ENCODE results near the gene SLC35F3.
A peak's percentile ranks its signal among the peaks of the same experiment; 100 is the strongest.

DNA sequence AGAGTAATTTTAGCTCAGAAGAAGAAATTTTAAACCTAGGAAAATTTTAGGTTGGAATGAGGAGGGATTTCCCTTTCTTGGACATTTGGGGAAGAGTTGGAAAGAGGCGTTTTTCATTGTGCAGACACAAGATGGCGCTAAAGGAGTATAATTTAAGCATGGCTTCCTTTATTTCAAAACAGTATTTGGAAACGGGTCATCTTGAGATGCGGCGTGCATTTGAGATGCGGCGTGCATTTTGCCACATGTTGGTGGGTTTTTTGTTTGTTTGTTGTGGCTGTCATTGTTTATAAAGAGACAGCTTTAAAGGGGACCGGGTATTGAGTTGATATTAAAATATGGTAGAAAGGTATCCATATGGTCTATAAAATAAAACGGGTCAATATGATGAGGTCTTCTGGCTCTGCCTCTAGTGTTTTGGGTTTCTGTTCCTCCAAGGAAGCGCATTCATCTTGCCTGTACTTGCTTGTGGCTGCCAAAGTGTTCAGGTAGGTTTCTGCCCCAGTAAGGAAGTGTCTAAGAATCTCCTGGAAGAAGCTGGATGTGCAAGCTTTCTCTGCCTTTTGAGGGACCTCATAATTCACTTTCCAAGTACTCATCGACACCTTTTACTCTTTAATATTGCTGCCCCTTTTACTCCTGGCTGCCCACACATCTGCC, 210.3 kb downstream of the SLC35F3 start:
- TF ChIP-seq, protein P1, sequence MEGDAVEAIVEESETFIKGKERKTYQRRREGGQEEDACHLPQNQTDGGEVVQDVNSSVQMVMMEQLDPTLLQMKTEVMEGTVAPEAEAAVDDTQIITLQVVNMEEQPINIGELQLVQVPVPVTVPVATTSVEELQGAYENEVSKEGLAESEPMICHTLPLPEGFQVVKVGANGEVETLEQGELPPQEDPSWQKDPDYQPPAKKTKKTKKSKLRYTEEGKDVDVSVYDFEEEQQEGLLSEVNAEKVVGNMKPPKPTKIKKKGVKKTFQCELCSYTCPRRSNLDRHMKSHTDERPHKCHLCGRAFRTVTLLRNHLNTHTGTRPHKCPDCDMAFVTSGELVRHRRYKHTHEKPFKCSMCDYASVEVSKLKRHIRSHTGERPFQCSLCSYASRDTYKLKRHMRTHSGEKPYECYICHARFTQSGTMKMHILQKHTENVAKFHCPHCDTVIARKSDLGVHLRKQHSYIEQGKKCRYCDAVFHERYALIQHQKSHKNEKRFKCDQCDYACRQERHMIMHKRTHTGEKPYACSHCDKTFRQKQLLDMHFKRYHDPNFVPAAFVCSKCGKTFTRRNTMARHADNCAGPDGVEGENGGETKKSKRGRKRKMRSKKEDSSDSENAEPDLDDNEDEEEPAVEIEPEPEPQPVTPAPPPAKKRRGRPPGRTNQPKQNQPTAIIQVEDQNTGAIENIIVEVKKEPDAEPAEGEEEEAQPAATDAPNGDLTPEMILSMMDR (IDR thresholded peaks at IDR 0.05 in 4 of 5, conservative IDR thresholded peaks at IDR 0.05 in 1 of 5): peak; percentile 25 to 59 (median 46)
- no peak for TF ChIP-seq POLR2A (IDR thresholded peaks at IDR 0.05)
